GM21529 (cell line): ENCODE results near the gene MAMDC2.
"Not testable (repeated sequence)": the region's sequence is repeated elsewhere in the genome, so short reads cannot be mapped to it uniquely, and the experiment has no call there.

Experiments
- ATAC-seq: cut with Tn5 transposase; IDR thresholded peaks from one replicate; pipeline ENCODE4 v1.9.1; 2021; ENCODE audit not compliant: unreplicated experiment

The MAMDC2 gene

DNA sequence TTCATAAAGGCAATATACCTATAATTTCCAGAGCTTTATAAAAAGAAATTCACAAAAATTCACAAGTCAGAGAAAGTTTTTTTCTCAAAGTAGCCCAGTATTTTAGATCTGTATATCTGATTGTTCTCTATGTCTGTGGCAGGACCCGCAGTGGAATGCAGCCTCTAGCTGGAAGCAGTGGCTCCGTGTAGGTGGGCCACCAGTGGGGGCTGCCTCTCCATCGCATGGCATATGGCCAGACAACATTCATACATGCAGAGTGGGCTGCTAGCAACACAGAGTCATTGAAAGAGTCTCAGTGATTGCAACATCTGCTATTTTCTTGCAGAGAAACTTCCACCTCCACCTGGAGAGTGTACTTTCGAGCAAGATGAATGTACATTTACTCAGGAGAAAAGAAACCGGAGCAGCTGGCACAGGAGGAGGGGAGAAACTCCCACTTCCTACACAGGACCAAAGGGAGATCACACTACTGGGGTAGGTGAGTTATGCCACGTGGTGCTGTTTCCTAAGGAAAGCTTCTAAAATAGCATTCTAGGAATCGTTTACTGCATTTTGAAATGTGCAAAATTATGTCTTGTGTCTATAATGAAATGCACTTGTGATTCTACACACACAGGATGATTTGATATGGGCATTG, 126.6 kb downstream of the MAMDC2 start:
- ATAC-seq: no peak

DNA sequence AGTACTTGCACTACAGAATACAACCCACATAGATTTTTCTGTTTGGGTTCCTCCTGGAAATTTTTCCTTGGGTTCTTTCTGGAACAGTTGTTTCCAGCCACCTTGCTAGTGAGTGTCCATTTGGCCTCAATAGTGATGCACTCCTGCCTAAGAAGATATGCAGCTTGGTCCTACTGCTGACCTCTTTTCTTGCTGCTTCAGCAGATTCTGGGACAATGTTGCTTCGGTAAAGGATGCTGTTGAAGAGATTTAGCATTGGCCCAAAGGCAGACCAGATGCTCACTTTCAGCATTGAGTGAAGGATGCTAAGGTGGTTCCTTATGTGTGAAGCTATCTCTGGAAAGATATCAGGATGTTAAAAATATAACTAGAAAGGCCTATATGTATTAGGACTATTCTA, 128.9 kb downstream of the MAMDC2 start:
- ATAC-seq: no peak

DNA sequence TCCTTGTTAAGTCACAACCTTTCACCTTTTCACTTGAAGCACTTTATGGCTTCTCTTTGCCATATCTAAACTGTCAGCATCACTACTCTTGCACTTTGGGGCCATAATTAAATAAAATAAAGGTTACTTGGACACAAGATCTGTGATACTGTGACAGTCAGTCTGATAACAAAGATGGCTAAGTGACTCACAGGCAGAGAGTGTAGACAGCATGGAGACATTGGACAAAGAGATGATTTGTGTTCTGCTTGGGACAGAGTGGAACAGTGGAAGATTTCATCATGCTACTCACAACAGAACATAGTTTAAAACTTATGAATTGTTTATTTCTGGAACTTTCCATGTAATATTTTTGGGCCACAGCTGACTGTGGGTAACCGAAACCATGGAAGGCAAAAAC, 133.5 kb downstream of the MAMDC2 start:
- ATAC-seq: no peak

DNA sequence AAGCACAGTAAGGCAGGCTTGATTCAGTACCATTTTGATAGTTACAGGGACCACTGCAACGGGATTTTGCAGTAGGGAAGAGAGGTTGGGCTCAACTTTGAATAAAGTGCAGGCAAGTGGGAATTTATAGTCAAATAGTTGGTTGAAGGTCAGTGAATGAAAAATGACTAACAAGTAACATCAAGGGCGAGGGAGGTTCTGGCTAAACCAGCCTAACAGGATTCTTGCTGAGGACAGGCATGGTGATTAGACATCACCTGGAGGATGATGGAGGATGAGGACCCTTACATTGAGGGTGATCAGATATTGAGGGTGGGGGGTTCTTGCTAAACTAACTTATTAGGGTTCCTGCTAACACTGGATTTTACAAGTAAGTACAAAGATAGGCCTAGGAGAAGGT, 149.1 kb downstream of the MAMDC2 start:
- ATAC-seq: no peak

DNA sequence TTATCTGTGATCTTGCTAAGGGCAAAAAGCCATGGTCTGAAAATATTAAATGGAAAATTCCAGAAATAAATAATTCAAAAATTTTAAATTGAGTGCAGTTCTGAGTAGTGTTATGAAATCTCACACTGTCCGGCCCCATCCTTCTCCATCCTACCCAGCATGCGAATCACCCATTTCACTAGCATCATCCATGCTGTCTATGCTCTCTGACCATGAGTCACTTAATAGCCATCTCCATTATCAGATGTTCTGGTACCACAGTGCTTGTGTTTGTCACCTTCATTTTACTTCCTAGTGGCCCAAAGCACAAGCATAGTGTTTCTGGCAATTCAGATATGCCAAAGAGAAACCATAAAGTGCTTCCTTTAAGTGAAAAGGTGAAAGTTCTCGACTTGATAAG, 151.8 kb downstream of the MAMDC2 start:
- ATAC-seq: no peak

DNA sequence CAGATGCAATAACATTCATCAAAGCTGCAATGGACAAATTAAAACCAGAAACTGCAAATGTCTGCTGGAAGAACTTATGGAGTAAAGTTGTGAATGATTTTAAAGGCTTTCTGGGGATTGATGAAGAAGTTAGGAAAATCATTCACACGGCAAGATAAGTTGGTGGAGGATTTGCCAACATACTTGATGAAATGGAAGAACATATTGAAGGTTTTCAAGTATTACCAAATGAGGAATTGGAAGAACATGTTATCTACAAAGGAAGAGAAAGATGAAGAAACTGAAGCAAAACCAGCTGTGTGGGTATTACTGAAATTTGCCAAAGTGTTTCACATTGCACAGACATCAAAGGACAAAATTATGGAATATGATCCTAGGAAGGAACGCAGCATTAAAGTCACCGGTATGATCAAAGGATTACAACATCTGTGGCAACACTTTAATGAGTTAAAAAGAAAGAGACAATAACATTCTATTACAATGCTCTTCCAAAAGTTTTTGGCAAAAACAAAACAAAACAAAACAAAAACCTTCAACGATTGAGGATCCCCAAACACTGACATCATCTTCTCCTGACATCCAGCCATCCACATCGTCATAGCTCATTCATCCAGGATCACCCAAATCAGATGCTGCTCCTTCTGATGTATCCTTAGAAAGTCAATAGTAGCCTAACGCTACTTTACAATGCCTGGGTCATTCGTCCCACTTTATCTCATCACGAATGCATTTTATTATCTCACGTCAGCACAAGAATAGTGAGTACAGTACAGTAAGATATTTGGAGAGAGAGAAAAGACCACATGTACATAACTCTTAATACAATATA, 153.8 kb downstream of the MAMDC2 start:
- ATAC-seq: no peak

DNA sequence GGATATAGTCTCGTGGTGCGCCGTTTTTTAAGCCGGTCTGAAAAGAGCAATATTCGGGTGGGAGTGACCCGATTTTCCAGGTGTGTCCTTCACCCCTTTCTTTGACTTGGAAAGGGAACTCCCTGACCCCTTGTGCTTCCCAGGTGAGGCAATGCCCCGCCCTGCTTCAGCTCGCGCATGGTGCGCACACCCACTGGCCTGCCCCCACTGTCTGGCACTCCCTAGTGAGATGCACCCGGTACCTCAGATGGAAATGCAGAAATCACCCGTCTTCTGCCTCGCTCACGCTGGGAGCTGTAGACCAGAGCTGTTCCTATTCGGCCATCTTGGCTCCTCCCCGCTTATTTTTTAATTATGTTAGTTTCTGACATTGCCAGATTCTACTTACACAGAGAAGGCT, 161.1 kb downstream of the MAMDC2 start:
- ATAC-seq: not testable (repeated sequence)

DNA sequence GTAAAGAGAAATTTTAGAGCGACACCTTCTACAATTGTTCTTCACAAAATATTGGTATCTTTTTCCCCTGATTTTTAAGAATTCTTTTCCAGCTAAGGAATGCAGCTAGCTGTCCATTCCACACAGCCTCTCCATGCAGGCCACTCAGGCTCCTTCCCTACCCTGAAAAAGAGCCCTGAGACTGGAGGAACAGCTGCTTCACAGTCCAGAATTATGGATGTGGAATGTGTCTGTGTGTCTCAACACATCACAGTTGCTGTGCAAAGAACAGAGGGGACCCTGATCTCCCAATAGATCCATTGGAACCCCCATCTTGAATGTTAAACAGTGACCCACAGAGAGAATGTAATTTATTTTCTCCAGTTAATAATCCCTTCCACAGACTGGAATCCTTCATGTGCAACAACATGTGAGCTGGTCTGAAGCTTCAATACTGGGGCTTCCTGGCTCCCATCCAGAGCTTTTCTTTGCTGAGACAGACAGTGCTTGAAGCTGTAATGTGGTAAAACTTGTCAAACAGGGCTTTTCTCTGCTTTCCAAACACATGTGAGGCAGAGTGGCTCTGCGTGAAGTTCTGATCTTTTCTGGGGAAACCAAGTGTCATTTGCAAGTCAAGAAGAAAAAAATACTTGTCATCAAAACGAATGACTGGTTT, 161.8 kb downstream of the MAMDC2 start:
- no peak for ATAC-seq

DNA sequence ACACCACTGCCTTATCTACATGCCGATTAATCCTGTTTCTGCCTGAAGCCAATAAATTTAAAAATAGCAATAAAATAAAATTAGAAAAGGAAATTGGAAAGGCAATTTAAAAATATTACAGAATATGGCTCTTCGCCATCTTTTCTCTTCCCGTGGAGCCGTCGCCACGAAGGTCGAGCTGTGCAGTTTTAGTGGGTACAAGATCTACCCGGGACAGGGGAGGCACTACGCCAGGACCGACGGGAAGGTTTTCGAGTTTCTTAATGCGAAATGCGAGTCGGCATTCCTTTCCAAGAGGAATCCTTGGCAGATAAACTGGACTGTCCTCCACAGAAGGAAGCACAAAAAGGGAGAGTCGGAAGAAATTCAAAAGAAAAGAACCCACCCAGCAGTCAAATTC, 173.4 kb downstream of the MAMDC2 start:
- ATAC-seq: no peak

DNA sequence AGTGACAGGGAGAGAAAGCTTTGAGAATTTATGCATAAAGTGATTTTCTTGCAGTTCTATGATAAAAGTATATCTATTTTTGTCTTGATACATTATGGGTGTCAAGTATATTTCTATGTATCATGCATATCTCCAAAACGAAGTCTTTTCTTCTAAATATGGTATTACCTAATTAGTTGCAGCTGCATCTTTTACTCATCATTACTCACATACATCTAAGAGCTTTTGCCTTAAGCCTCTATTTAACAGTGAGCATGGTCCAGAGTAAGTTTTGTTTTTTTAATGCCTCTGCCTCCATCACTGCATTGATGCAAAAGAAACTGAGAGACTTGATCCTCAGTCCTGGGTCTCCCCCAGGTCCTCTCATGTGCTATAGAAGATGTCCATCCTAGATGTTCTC, 175.1 kb downstream of the MAMDC2 start:
- no peak for ATAC-seq

DNA sequence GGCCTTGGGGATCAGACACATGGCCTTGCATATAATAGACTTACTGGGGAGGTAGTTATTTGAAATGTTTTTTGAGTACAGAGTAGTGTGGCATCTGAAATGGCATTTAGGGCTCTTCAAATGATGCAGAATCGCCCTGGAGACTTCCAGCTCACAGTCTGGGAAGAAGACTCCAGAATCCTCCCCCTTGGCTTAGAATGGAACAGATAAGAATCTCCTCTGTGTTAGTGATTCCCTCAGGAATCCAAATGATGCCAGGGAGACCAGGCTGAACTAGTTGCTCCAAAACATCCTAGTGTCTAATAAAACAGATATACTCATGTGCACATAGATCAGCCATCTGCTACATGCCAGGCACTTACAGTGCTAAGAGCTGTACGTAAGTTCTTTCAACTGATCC, 176.6 kb downstream of the MAMDC2 start:
- ATAC-seq: no peak

DNA sequence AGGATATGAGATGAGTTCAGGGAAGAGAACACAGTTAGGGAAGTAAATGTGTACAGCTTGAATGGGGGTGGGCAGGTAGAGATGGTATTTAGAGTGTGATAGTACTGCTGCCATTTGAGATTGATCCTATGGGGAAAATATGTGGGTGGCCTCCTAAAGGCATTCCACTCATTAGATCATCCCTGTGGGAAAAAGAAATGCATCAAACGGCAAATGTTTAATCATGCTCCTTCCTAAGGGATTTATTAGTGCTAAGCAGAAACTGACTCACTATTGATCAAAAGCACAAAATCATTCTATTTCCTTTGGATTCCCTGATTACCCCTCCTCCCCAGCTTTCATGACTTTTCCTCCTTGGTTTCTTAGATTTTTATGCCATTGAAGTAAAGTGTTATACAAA, 178.7 kb downstream of the MAMDC2 start:
- ATAC-seq: no peak

DNA sequence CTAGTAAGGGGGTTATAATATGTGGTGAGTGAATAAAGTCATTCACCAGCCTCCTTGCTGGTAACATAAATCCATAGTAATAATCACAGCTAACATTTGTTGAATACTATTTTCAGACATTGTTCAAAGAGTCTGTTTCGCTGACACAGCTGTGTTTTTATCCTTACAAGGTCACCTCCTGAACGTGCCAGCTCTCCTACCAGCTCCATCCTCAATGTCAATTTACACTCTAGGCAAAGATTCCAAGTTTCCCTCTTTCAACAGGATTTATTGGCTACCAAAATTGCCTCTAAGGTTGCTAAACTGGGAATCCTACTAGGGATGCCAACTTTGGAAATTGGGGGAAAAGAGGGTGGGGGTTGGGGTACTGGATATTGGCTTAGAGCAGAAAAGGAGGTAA, 184.5 kb downstream of the MAMDC2 start:
- no peak for ATAC-seq

DNA sequence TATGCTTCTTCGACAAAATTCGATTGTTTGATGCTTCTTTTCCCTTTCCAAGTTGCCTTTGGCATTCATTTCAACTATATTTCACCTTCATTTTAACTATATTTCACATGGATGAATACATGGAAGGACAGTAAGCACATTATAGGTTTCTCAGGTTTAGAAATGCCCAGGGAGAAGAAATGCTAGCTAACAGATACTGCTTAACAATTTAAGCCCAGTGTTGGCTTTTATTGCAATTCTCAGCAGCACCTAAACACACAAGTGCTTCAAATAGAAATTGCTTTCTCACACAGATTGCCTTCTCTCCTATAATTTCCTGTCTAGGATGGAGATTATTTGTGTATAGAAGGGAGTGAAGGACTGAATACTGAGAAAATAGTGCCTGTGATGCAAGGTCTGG, 185.0 kb downstream of the MAMDC2 start:
- ATAC-seq: no peak

DNA sequence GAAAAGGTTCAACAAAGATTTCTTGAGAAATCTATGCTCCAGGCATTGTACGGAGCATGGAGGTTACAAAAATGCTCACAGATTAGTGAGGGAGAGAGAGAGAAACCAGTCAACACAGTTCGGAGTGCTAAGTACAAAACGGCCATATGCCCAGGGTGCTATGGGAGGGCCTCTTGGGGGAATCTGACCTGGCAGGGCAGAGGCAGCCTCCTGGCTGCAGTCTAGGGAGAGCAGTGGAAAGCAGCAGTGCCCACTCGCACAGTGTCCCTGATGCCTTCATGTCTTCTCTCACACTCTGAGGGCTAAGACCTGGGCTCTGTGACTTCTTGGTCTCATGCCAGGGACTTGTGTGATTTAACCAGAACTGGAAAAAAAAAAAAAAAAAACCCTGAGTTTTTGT, 185.4 kb downstream of the MAMDC2 start:
- no peak for ATAC-seq

DNA sequence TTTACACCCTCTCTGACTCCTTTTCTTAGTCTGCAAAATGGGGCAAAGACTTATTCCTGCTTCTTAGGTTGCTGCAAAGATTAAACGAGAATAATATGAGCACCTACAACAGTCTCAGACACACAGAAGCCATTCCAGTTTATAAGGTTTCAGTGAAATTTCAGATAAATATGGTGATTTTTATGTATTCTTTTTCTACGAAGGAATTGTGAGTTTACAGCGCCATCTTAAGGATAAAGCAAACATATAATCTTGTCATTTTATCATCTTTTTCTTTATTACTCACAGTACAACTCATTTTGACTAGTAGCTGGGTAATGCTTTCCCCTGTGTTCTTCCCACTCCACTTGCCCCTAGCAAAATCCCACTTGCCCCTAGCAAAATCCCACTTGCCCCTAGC, 185.9 kb downstream of the MAMDC2 start:
- ATAC-seq: no peak

DNA sequence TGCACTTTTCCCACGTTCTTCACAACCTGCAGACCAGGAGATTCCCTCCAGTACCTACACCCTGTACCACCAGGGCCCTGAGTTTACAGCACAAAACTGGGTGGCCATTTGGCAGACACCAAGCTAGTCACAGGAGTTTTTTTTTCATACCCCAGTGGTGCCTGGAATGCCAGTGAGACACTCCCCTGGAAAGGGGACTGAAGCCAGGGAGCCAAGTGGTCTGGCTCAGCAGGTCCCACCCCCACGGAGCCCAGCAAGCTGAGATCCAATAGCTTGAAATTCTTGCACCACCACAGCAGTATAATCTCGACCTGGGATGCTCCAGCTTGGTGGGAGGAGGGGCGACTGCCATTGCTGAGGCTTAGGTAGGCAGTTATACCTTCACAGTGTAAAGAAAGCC, 188.8 kb downstream of the MAMDC2 start:
- ATAC-seq: no peak

DNA sequence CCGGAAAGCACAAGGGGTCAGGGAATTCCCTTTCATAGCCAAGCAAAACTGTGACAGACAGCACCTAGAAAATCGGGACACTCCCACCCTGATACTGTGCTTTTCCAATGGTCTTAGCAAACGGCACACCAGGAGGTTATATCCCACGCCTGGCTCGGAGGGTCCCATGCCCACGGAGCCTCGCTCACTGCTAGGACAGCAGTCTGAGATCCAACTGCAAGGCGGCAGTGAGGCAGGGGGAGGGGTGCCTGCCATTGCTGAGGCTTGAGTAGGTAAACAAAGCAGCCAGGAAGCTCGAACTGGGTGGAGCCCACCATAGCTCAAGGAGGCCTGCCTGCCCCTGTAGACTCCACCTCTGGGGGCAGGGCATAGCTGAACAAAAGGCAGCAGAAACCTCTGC, 190.6 kb downstream of the MAMDC2 start:
- ATAC-seq: not testable (repeated sequence)

DNA sequence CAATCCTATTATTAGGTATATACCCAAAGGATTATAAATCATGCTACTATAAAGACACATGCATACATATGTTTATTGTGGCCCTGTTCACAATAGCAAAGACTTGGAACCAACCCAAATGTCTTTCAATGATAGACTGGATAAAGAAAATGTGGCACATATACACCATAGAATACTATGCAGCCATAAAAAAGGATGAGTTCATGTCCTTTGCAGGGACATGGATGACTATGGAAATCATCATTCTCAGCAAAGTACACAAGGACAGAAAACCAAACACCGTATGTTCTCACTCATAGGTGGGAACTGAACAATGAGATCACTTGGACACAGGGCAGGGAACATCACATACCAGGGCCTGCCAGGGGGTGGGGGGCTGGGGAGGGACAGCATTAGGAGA, 202.3 kb downstream of the MAMDC2 start:
- ATAC-seq: not testable (repeated sequence)

DNA sequence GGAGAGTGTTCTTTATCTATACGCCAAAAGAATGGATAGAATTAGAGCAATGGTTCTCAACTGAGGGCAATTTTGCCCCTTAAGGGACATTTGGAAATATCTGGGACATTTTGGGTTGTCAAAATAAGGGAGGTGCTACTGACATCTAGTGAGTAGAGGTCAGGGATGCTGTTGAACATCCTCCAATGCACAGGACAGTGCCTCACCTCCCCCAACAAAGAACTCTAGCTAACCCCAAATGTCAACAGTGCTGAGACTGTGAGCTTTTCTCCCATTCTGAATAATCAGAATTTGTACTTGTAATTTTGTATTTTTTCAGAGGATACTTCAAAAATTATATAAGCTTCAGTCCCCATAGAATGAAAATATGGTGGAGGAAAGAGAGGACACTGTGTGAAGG, 206.6 kb downstream of the MAMDC2 start:
- ATAC-seq: no peak

DNA sequence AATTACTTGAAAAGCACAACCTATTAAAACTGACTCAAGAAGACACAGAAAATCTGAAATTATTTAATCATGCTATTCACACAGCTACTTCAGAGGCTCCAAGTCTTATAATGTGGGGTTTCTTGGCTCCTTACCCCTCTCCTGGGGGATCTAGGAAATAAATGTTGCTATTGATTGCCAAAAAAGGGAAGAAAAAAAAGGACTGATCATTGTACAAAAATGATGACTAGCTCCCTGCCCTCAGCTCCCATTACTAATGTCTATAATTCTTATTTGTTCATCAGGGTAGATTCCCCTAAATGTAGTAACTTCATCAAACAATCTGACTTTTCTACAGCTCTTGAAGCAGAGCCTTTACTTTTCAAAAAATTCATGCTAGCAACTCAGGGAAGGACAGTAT, 211.8 kb downstream of the MAMDC2 start:
- no peak for ATAC-seq

DNA sequence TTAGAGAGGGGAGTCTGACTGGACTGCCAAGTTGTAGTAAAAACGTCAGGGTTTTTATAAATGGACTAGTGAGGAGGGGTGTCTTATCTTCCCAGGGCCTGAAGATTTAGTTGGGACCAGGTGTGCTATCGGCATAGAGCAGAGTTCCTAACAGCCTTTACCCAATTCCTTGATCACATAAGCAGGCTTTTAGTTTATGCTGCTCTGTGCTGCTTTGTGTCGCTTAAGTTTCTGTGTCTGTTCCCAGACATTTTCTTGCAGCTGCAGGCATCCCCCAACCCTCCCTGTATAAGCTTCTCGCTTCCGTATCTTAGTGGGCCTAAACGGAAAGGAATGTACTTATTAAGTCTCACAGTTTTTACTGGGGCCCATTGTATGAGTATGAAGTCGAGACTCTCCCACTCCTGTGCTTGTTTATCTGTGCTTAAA, 212.5 kb downstream of the MAMDC2 start:
- no peak for ATAC-seq
